ENCODE results near the gene DGKG. TPM values are rescaled to one million over a fixed set of nuclear protein-coding genes. Genes with fewer than 3 reads are reported as not detected.

The DGKG gene
- total and polyA plus RNA-seq, 9 of the 15 experiments (the other 6 are each of a cell fraction or from before 2014, with no cell fraction given): 0.01 to 0.36 (median 0.15) TPM

- ChIA-PET CTCF (ENCODE audit: low intra/inter-chr PET ratio) (no interaction called here), POLR2A (no interaction called here)
- Histone ChIP-seq H2AFZ (ENCODE audit: low read depth, low read length) (no peak overlapping the region), H3K4me3 (no peak overlapping the region), H3K27me3 (ENCODE audit: control insufficient read depth in 2 of 2, insufficient read depth in 2 of 2, low read length in 2 of 2) (peaks cover 2 to 8% of the 10 kb centered on the region in 2 experiments; a peak in 4 of 5 replicates), H4K20me1 (replicated peaks; ENCODE audit: control insufficient read depth, insufficient read depth, low read length) (no peaks in the 10 kb centered on the region), H3K36me3 (ENCODE audit: control insufficient read depth, insufficient read depth, low read length) (no peaks in the 10 kb centered on the region), H3K27ac (ENCODE audit: extremely low read depth, low read depth, low read length) (no peak overlapping the region), H3K4me2 (ENCODE audit: insufficient read depth, low read length) (no peak overlapping the region), H3K79me2 (ENCODE audit: control insufficient read depth, insufficient read depth, low read length) (no peaks in the 10 kb centered on the region), H3K9me3 (replicated peaks; ENCODE audit: control insufficient read depth, insufficient read depth, low read depth, low read length) (no peaks in the 10 kb centered on the region), H3K4me1 (replicated peaks in 1 of 2; ENCODE audit: control insufficient read depth in 2 of 2, insufficient read depth in 2 of 2, low read length in 2 of 2) (no peaks in the 10 kb centered on the region), H3K9me1 (ENCODE audit: control insufficient read depth, insufficient read depth, low read length) (no peaks in the 10 kb centered on the region), H3K9ac (ENCODE audit: insufficient read depth in 1 of 2, low read depth in 2 of 2, low read length in 2 of 2) (no peak overlapping the region)
- no peak for DNase-seq (ENCODE audit: extremely low read depth in 1 of 4, low spot score in 3 of 4)
- intact Hi-C loops (cut with micrococcal nuclease): no loop called here
- in situ Hi-C loops (cut with MboI): no loop called here
- no peak for FAIRE-seq
- ATAC-seq: no peak
- 2% methylated on average over 7 of the region's 7 CpGs for WGBS (ENCODE audit: insufficient coverage, low coverage, missing lambda C conversion rate)
- TF ChIP-seq BRD4 (IDR thresholded peaks at IDR 0.05) (no peak), NEUROD1 (IDR thresholded peaks at IDR 0.05; ENCODE audit: borderline replicate concordance, low read depth, low read length, partially characterized antibody) (no peak)
- no TSS peak for BruUV-seq (replicated peaks)
These were observed 42.1 kb downstream of the DGKG start for GRCh38 chr3:186319945-186320344.

DNA sequence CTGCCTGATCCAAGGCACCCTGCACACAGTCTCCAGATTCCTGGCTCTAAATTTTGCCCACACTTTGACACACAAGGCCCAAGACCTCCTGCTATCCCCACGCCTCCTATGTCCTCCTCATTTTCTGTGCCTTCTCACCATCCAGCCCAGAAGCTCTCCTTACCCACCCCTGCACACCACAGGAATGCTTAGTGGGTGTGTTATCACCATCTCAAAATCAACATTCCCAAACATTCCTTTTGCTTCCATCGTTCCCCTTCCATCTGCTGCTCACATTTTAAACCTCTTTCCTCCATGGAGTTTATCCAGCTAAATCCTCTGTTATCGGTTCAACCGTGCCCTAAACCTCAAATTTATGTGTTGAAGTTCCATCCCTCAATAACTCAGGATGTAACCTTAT, 43.9 kb downstream of the DGKG start:
- CTCF ChIA-PET (ENCODE audit: low intra/inter-chr PET ratio): no interaction called here
- Histone ChIP-seq H3K27ac (ENCODE audit: extremely low read depth, low read depth, low read length) (no peak overlapping the region), H3K4me1 (replicated peaks in 1 of 2; ENCODE audit: control insufficient read depth in 2 of 2, insufficient read depth in 2 of 2, low read length in 2 of 2) (no peaks in the 10 kb centered on the region), H3K79me2 (ENCODE audit: control insufficient read depth, insufficient read depth, low read length) (no peaks in the 10 kb centered on the region), H4K20me1 (replicated peaks; ENCODE audit: control insufficient read depth, insufficient read depth, low read length) (no peaks in the 10 kb centered on the region), H3K4me2 (ENCODE audit: insufficient read depth, low read length) (no peak overlapping the region), H3K9ac (ENCODE audit: insufficient read depth in 1 of 2, low read depth in 2 of 2, low read length in 2 of 2) (no peak overlapping the region), H2AFZ (ENCODE audit: low read depth, low read length) (no peak overlapping the region), H3K9me1 (ENCODE audit: control insufficient read depth, insufficient read depth, low read length) (no peaks in the 10 kb centered on the region), H3K9me3 (replicated peaks; ENCODE audit: control insufficient read depth, insufficient read depth, low read depth, low read length) (no peaks in the 10 kb centered on the region), H3K36me3 (ENCODE audit: control insufficient read depth, insufficient read depth, low read length) (no peaks in the 10 kb centered on the region), H3K4me3 (no peak overlapping the region), H3K27me3 (ENCODE audit: control insufficient read depth in 2 of 2, insufficient read depth in 2 of 2, low read length in 2 of 2) (peaks cover 4 to 8% of the 10 kb centered on the region in 2 experiments; a peak in 3 of 5 replicates)
- POLR2A ChIA-PET: interaction anchor here (0.5 kb wide), 1 partner anchor 50 kb away, joined by 3 read pairs; no protein-coding TSS in a partner anchor
- BruUV-seq (replicated peaks): no TSS peak
- FAIRE-seq (no peak), ATAC-seq (no peak), DNase-seq (ENCODE audit: extremely low read depth in 1 of 4, low spot score in 3 of 4) (no peak)
- 0% methylated on average over 4 of the region's 4 CpGs for WGBS (ENCODE audit: insufficient coverage, low coverage, missing lambda C conversion rate)
- in situ Hi-C loops (cut with MboI) (no loop called here), intact Hi-C loops (cut with micrococcal nuclease) (no loop called here)
- TF ChIP-seq USF2 (CRISPR knock-in tag; IDR thresholded peaks at IDR 0.05): no peak
